Endothelial cell of umbilical vein (primary cell): ENCODE results near the gene DCDC2B. TPM values are rescaled to one million over a fixed set of nuclear protein-coding genes. Genes with fewer than 3 reads are reported as not detected.

ENCODE experiments used
- BruUV-seq: library from RNA; stranded (reverse); fragments of 400-500 nt; replicated peaks from 2 replicates; lab custom pipeline; 2021; lab: Mats Ljungman, UMichigan
- CTCF ChIA-PET: fragments of 300-600, 350-600 bp; sonication (Branson Sonifier 250); formaldehyde crosslinking; loops from one replicate; lab custom pipeline; 2021; ENCODE audit warnings: antibody characterized with exemption, inconsistent platforms; lab: Charles Lee
- POLR2A ChIA-PET: fragments of 300-600, 350-600 bp; sonication (Branson Sonifier 250); formaldehyde crosslinking; loops from one replicate; lab custom pipeline; 2021; ENCODE audit warnings: antibody characterized with exemption, inconsistent platforms; lab: Charles Lee
- DNase-seq: peaks from one replicate; pipeline ENCODE4 v3.0.0-alpha.2; 2011; ENCODE audit warnings: low read depth, low spot score
- FAIRE-seq: peaks from 2 replicates; lab custom pipeline; 2011; peaks lifted over from hg19 to GRCh38; lab: Jason Lieb, UNC
- H2AFZ ChIP-seq: 2 replicates; pipeline ENCODE4 v1.6.0; 2012; ENCODE audit warnings: low read depth, low read length, control low read depth, inconsistent platforms
- H3K27ac ChIP-seq: 2 replicates; pipeline ENCODE4 v1.5.1; 2011; ENCODE audit warnings: low read depth, mild to moderate bottlenecking, control low read depth, low read length, moderate library complexity; ENCODE audit not compliant: insufficient read depth
- H3K27me3 ChIP-seq, 2 experiments: 2 replicates each; pipeline versions ENCODE4 v1.6.0 to v1.6.1; 2011; ENCODE audit warnings: low read length in 2 of 2, mixed read lengths in 1 of 2; ENCODE audit not compliant: control insufficient read depth in 2 of 2, insufficient read depth in 2 of 2
- H3K36me3 ChIP-seq, 2 experiments: 2 replicates in 1 of 2; 3 replicates in 1 of 2; pipeline ENCODE4 v1.5.1; 2011; ENCODE audit warnings: low read length in 2 of 2, mild to moderate bottlenecking in 1 of 2, moderate library complexity in 1 of 2; ENCODE audit not compliant: control insufficient read depth in 2 of 2, insufficient read depth in 2 of 2; ENCODE audit errors: extremely low read depth in 1 of 2
- H3K4me1 ChIP-seq: 3 replicates; pipeline ENCODE4 v1.5.1; 2011; ENCODE audit warnings: mild to moderate bottlenecking, low read length; ENCODE audit not compliant: control insufficient read depth, insufficient read depth; ENCODE audit errors: extremely low read depth
- H3K4me2 ChIP-seq: 2 replicates; pipeline ENCODE4 v1.6.1; 2011; ENCODE audit warnings: low read length, control low read depth, mixed read lengths; ENCODE audit not compliant: insufficient read depth
- H3K4me3 ChIP-seq, 3 experiments: fragments of 200-600 bp in 1 of 3; sonication (generic), shearing (Covaris generic) in 1 of 3; replicated peaks in 1 of 3; 2 replicates each; pipeline ENCODE4 v1.5.1; 2011 to 2016; ENCODE audit warnings: control low read depth in 3 of 3, low read length in 3 of 3, mild to moderate bottlenecking in 2 of 3, inconsistent platforms in 1 of 3, low read depth in 1 of 3, moderate library complexity in 1 of 3; ENCODE audit not compliant: insufficient read depth in 1 of 3
- H3K79me2 ChIP-seq: 2 replicates; pipeline ENCODE4 v1.6.0; 2012; ENCODE audit warnings: low read length, inconsistent platforms; ENCODE audit not compliant: control insufficient read depth, insufficient read depth
- H3K9ac ChIP-seq: replicated peaks from 2 replicates; pipeline ENCODE3; 2011; ENCODE audit warnings: low read length, control low read depth; ENCODE audit not compliant: insufficient read depth; ENCODE audit errors: extremely low read depth
- H3K9me1 ChIP-seq: replicated peaks from 3 replicates; pipeline ENCODE4 v1.6.0; 2011; ENCODE audit warnings: mild to moderate bottlenecking, low read length; ENCODE audit not compliant: control insufficient read depth, insufficient read depth; ENCODE audit errors: extremely low read depth
- H3K9me3 ChIP-seq: replicated peaks from 2 replicates; pipeline ENCODE4 v1.5.1; 2012; ENCODE audit warnings: low read length, inconsistent platforms; ENCODE audit not compliant: control insufficient read depth, insufficient read depth
- H4K20me1 ChIP-seq: replicated peaks from 2 replicates; pipeline ENCODE3; 2011; ENCODE audit warnings: mild to moderate bottlenecking, low read length; ENCODE audit not compliant: control insufficient read depth, insufficient read depth; ENCODE audit errors: extremely low read depth
- CTCF ChIP-seq, 2 donors: IDR thresholded peaks; 1 replicate in 1 of 2; 2 replicates in 1 of 2; pipeline ENCODE4 v1.5.1; 2011; ENCODE audit warnings: low read length in 2 of 2, mild to moderate bottlenecking in 2 of 2, moderate library complexity in 2 of 2, control low read depth in 1 of 2, inconsistent platforms in 1 of 2, low read depth in 1 of 2; ENCODE audit not compliant: insufficient read depth in 1 of 2; ENCODE audit errors: extremely low read depth in 1 of 2
- EZH2 ChIP-seq: IDR thresholded peaks from 2 replicates; pipeline ENCODE4 v1.6.1; 2012; ENCODE audit warnings: borderline replicate concordance, low read depth, mild to moderate bottlenecking, moderate library complexity, low read length, inconsistent platforms; ENCODE audit not compliant: severe bottlenecking
- GATA2 ChIP-seq: IDR thresholded peaks from 2 replicates; pipeline ENCODE4 v1.7.0; 2011; ENCODE audit warnings: low read depth, mild to moderate bottlenecking, moderate library complexity, mixed read lengths, low read length; ENCODE audit not compliant: insufficient read length, insufficient read depth
- JUN ChIP-seq: IDR thresholded peaks from 2 replicates; pipeline ENCODE4 v1.6.1; 2011; ENCODE audit warnings: borderline replicate concordance, low read depth; ENCODE audit not compliant: insufficient read length, insufficient read depth
- MAX ChIP-seq: IDR thresholded peaks from 2 replicates; pipeline ENCODE4 v1.6.1; 2011; ENCODE audit not compliant: insufficient read depth, insufficient read length
- POLR2A ChIP-seq: IDR thresholded peaks from 2 replicates; pipeline ENCODE4 v1.6.1; 2012; ENCODE audit warnings: low read depth, mild to moderate bottlenecking, control low read depth, low read length
- POLR2AphosphoS5 ChIP-seq: IDR thresholded peaks from 2 replicates; pipeline ENCODE4 v1.6.1; 2012; ENCODE audit warnings: low read depth, mild to moderate bottlenecking, control low read depth, low read length, moderate library complexity; ENCODE audit not compliant: insufficient read depth
- dilution Hi-C: fragments of 300-500 bp; cut with MboI; formaldehyde crosslinking; loops from one replicate; pipeline ENCODE4 v1.15.0; 2019; ENCODE audit warnings: low sequenced_read_pairs; ENCODE audit not compliant: extremely low pct_ligation_motif_present
- intact Hi-C: fragments of 100-400 bp; cut with micrococcal nuclease; formaldehyde crosslinking; loops from one replicate; pipeline ENCODE4 v1.10.0; 2022
- polyA plus RNA-seq, 4 experiments: library from polyadenylated mRNA; depleted of rRNA in 3 of 4; stranded (reverse) in 3 of 4; unstranded in 1 of 4; fragments of >200 nt; gene quantifications; 2 replicates each; pipeline versions ENCODE4 v1.2.1 to v1.2.3, GENCODE V29; 2011 to 2012; ENCODE audit warnings: missing spikeins in 1 of 4
- total RNA-seq: library from RNA; stranded (reverse); gene quantifications from 2 replicates; pipeline ENCODE4 v1.2.3, GENCODE V29; 2021

DCDC2B gene
- total and polyA plus RNA-seq, 2 donors (not counting 3 experiments of a cell fraction or from before 2014, with no cell fraction given) = not detected

GRCh38 chr1:32204943-32205361 lies 3.9 kb upstream of the DCDC2B start:
- ChIA-PET CTCF (interaction anchor here (1.2 to 3.4 kb wide), 2 partner anchors 11 to 111 kb away, joined by 5 to 25 read pairs; no protein-coding TSS in a partner anchor), POLR2A (interaction anchor here (1.1 to 1.7 kb wide), 2 partner anchors 131 to 190 kb away, joined by 3 to 4 read pairs; partner anchors contain the start of gene MARCKSL1)
- Histone ChIP-seq H3K9me3 (no peaks in the 10 kb centered on the region), H3K4me3 (peak overlapping the region; percentile 53 to 68 (median 68)), H4K20me1 (no peaks in the 10 kb centered on the region), H3K9ac (peak overlapping the region; percentile 83), H2AFZ (peak overlapping the region; percentile 96), H3K9me1 (no peaks in the 10 kb centered on the region), H3K27me3 (no peaks in the 10 kb centered on the region), H3K36me3 (no peaks in the 10 kb centered on the region), H3K27ac (no peak overlapping the region), H3K4me1 (peaks cover 27% of the 10 kb centered on the region), H3K79me2 (no peaks in the 10 kb centered on the region), H3K4me2 (peak overlapping the region; percentile 85)
- TF ChIP-seq JUN (no peak), EZH2 (no peak), POLR2AphosphoS5 (no peak)
- intact Hi-C loops = no loop called here
- DNase-seq = no peak
- FAIRE-seq = no peak
- no TSS peak for BruUV-seq
- dilution Hi-C loops = no loop called here

GRCh38 chr1:32205401-32206370 lies 3.2 kb upstream of the DCDC2B start, which contains the start of gene IQCC:
Gene IQCC (plus strand): TSS chr1:32205671. CDS start chr1:32205682, 11 bp downstream.
- TSS peak; percentile 75 for BruUV-seq
- Histone ChIP-seq H3K4me1 (peaks cover 27% of the 10 kb centered on the region), H3K9me3 (no peaks in the 10 kb centered on the region), H3K9me1 (no peaks in the 10 kb centered on the region), H3K4me3 (peak within 1 kb of the TSS; percentile 53 to 68 (median 68)), H3K27me3 (no peaks in the 10 kb centered on the region), H3K27ac (peak within 1 kb of the TSS; percentile 19), H3K4me2 (peak within 1 kb of the TSS; percentile 85), H2AFZ (peak within 1 kb of the TSS; percentile 96), H3K9ac (peak within 1 kb of the TSS; percentile 83), H3K79me2 (no peaks in the 10 kb centered on the region), H3K36me3 (no peaks in the 10 kb centered on the region), H4K20me1 (no peaks in the 10 kb centered on the region)
- FAIRE-seq = peak; percentile 84
- dilution Hi-C loops (no loop called here), intact Hi-C loops (no loop called here)
- CTCF ChIA-PET = interaction anchor here (0.6 to 3.4 kb wide), 5 partner anchors 10 to 195 kb away, joined by 3 to 25 read pairs (median 4); no protein-coding TSS in a partner anchor
- POLR2A ChIA-PET = interaction anchor here (0.6 to 1.7 kb wide), 3 partner anchors 56 to 189 kb away, joined by 3 to 4 read pairs (median 3); partner anchors contain the start of gene MARCKSL1
- no peak for TF ChIP-seq GATA2
- no peak for TF ChIP-seq EZH2
- peak; percentile 30 for TF ChIP-seq MAX
- TF ChIP-seq POLR2AphosphoS5 = peak; percentile 92
- peak; percentile 86 for TF ChIP-seq POLR2A
- no peak for TF ChIP-seq CTCF (IDR thresholded peaks at IDR 0.05; ENCODE audit: extremely low read depth in 1 of 2, insufficient read depth in 1 of 2, low read depth in 1 of 2, low read length in 2 of 2)
- peak; percentile 82 for DNase-seq
